Hindlimb muscle (tissue), 1 donor: ENCODE results near the gene GLO1. TPM values are rescaled to one million over a fixed set of nuclear protein-coding genes. Genes with fewer than 3 reads are reported as not detected.
"Not testable (repeated sequence)": the region's sequence is repeated elsewhere in the genome, so short reads cannot be mapped to it uniquely, and the experiment has no call there.

ENCODE experiments used
- DNase-seq: peaks from one replicate; pipeline ENCODE4 v3.0.0-alpha.2; 2013
- polyA plus RNA-seq: library from polyadenylated mRNA; unstranded; fragments of 120-200 nt; gene quantifications from one replicate; pipeline ENCODE4 v1.2.1, GENCODE V29; 2013; ENCODE audit not compliant: insufficient read length

GLO1 gene
- polyA plus RNA-seq, 1 donor = 87.1 TPM

DNA sequence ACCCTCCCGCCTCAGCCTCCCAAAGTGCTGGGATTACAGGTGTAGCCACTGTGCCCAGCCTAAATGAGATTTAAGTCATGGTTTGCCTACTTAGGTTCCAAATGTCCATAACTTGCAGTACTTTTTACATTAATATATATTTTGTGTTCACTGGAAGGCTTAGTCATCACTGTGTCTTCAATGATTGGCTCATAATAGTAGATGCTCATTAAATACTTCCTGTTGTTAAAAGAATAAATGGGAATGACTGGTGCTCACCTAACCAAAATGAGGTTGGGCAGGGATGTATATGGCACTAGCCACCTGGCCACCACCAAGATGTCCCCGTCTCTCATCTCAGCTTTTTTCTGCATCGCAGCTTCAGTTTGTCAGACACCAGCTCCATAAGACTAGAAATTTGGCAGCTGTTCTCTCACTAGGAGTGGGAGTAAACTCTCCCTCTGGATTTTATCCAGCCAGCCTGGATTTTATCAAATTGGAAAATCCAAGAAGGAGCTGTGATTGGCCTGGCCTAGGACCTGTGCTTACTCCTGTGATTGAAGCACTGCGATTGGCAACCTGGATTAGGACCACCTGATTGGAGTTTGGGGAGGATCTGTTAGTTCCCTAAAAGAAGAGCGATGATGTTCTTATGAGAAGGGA lies 1.1 kb upstream of the GLO1 start:
- no peak for DNase-seq

DNA sequence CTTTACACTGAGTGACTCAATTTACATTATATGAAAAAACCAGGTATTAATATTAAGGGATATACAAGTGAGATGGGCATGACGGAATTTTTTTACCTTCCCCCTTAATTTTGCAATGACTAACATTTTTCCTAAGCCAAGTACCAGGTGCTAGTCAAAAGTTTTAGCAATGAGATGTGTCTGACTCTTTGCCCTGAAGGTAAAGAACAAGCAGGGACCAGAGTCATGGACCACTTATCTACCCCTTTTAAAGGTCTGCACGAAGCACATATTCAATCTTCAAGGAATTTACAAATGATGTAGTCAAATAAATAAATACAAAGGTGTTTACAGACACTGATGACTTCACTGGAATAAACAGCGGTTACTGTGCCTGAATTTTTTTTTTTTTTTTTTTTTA lies 1.4 kb downstream of the GLO1 start:
- no peak for DNase-seq

DNA sequence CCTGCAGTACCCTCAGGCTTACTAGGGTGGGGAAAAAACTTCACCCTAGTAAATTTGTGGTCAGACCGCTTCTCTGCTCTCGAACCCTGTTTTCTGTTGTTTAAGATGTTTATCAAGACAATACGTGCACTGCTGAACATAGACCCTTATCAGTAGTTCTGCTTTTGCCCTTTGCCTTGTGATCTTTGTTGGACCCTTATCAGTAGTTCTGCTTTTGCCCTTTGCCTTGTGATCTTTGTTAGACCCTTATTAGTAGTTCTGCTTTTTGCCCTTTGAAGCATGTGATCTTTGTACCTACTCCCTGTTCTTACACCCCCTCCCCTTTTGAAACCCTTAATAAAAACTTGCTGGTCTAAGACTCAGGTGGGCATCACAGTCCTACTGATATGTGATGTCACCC lies 3.2 kb downstream of the GLO1 start:
- not testable (repeated sequence) for DNase-seq

DNA sequence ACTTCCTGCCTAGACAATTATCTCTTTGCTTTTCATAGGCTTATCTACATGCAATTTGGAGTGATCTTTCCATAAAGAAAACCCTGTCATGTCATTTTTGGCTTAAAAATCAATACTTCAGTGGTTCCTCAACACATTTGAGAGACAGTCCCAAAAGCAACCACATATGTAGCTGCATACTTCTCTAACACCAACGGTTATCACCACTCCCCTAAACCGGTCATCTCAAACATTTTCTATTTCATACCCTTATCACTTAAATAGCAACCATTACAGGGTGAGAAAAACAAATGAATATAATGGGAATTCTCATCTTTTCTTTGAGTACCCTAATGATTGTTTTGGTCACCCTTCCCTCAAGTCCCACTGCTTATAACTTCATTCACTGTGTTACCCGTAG lies 5.1 kb downstream of the GLO1 start:
- no peak for DNase-seq

DNA sequence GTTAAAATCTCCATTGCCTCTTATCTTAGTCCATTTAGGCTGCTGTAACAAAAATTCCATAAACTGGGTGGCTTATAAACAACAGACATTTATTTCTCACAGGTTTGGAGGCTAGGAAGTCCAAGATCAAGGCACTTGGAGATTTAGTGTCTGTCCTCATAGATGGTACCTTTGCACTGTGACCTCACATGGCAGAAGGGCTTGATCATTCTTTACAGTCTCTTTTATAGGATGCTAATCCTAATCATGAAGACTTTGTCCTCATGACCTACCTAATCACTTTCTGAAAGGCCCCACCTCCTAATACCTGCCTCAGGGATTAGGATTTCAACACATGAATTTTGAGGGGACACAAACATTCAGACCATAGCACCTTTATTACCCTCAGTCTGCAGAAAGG lies 6.6 kb downstream of the GLO1 start:
- DNase-seq = no peak

DNA sequence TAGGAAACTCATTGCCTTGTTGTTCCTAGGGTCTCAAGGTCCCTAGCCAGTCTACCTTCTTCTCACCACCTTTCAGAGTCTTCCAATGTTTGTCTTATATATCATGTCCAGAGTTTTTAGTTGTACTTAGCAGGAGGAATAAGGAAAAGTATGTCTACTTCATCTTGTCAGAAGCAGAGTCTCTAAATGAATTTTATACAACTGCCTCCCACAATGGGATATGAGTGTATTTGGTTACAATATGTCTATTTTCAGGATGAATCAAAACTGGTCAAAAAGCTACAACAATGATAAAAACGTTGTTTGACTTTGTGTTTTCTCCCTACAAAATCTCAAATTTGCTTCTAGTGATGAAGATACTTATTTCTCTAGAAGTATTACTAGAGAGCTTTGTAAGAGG lies 7.0 kb downstream of the GLO1 start:
- DNase-seq = no peak

DNA sequence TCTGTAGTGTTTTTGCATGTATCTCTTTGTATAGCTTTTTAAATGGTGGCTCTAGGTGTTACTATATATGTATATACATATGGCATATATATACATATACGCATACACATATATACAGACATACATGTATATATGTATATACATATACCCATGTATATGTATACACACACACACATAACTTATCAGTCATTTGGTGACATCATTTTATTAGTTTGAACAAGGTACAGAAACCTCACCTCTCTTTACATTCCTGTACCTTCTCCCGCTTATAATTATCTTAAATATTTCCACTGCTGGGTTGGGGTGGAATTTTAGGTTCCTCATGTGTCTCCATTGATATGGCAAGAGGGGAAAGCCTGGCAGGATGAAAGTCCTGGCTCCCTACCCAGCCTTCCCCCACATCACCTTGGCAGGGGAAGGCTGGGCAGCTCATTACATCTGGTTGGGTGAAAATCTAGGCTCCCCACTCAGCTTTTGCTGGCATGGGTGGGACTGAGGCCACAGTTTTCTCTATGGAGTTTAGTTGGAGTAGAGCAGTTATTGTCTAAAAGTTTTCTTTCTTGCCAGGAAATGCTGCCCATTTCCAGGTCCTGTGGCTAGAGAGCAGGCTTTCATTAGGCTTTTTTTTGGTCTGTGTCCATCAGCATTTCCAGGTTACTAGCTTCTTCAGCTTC lies 7.6 kb downstream of the GLO1 start:
- no peak for DNase-seq

DNA sequence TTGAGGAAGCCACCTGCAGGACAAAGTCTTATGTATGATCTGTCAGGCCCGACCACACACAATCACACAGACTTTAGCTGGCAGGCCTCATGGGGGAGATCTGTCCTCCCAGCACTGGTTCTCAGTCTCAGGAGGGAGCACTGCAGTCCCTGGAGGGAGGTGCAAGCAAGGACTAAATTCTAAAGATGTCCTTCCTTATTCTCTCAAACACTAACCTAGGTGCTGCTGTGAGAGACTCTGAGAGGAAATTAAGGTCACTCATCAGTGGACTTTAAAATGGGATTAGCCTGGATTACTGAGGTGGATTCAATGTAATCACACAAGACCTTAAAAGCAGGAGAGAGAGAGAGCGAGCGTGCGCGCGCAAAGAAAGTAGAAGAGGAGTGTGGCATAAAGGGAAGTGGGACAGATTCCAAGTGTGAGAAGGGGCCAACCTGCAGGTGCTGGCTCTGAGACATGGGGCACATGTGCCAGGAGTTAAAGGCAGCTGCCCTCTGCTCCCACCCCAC lies 14.3 kb downstream of the GLO1 start:
- no peak for DNase-seq

DNA sequence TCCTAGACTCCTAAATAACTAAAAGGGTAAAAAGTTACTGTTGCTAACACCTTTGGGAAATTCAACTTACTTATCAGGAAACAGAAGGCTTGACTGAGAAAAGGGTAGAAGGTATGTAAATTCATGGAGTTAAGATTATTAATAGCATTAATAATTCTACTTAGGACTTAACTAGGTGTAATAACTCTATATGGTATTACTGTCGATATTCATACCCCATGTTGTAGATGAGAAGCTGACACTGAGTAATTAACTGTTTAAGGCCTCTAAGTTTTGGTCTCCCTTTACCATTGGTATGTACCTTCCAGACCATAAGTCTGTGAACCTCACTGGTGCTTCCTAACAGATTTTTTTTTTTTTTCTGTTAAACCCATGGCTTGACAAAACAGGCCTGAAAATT lies 15.4 kb downstream of the GLO1 start:
- no peak for DNase-seq

DNA sequence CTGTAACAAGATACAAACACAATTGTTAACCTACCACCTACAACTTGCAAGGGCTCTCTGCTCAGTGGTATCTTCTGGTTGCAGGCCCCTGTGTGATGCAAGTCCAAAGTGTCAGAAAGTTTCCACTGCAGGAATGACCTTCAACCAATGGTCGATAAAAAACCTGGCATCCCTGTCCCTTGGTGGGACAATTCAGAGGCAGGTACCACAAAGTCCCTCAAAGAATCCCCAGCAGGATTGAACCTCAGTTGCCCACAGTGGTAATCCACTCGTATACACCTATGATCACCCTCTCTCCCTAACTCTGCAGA lies 15.9 kb downstream of the GLO1 start:
- DNase-seq = no peak

DNA sequence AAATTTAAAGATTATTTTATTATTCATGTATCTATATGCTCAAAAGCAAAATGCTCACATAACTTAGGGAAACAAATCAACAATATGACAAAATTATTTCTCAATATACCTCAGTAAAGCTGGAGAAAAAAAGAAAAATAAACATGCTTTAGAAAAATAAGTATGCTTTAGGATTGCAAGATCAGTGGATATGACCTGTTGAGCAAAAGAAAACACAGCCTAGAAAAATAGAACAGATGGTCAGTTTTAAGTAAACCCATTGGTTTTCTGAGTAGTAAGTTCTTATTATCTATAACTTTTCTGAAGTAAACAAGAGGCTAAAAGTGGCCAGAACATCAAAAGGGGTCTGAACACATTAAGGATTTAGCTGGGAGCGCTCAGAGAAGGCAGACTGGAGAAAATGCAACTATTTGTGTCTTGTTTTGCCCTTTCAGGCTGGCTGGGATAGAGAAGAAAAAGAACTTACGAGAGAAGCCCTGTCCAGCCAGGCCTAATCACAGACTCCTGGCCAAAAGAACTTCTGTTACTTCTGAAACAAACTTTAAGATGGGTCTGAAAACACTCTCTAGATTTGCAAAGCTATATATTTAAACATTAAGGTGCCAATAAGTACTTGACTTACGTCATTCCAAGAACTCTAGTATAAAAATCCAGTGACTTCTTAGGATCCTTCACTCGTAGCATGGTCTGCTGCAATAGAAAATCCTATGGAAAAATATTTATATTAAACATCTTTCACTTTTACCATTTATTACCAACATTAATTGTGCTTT lies 16.5 kb downstream of the GLO1 start:
- DNase-seq = no peak

DNA sequence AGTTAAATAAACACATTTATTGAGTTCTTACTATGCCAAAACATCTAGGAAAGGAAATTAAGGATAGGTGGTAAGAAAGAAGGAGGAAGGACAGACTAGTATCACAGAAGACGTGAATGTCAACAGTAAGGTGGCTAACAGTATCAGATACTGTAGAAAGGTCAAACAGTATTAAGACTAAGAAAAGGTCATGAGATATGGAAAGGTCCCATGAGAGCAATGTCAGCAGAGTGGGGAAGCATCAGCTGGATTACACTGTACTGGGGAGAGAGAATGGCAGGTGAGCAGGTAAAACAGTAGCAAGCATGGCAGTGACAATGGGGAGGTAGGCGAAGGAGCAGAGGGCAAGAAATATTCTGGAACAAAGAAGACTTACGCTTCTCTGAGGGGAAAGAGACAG lies 18.0 kb downstream of the GLO1 start:
- DNase-seq = no peak

DNA sequence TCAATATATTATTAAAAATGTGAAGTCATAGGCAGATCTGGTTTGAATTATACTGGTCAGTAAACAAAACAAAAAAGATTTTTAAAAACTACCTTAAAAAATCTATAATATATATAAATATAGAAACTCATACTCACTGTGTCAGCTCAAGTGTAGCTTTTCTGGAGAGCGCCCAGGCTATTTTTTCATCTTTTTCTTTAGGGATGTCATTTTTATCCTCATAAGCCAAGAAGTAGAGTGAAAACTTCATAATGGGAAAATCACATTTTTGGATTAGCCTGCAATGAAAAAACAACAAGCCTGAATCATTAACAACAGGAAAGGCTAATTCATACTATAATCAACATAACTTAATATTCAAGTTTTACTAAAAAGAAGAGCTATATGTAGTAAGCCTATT lies 18.7 kb downstream of the GLO1 start:
- peak; percentile 17 for DNase-seq

DNA sequence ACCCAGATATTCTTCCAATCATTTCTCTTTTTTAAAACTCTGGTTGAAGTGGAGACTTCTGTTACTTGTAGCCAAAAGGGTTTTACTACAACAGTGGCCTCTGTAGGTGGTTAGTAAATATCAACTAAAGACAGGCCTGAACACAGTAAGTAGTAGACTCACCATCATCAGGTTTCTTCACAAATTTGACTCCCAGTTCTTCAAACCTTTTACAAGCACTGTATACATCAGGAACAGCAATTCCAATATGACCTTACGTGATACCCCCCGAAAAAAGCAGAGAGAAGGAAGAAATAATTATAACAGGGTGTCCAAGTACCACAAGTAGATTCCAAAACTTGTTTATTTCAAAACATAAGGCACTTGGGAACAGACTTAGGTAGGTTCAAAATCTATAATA lies 21.1 kb downstream of the GLO1 start:
- no peak for DNase-seq

DNA sequence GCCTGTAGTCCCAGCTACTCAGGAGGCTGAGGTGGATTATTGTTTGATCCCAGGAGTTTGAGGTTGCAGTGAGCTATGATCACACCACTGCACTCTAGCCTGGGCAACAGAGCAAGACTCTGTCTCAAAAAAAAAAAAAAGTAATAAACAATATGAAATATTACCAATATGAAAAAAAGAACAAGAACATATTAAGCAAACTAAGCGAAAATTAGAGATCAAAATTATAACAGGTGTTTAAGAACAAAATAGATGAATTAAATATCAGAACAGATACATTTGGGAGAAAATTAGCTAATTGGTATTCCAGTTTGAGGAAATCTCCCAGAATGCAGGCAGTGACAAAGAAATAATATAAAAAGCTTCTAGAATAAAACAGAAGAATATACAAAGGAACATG lies 23.3 kb downstream of the GLO1 start:
- DNase-seq = no peak

DNA sequence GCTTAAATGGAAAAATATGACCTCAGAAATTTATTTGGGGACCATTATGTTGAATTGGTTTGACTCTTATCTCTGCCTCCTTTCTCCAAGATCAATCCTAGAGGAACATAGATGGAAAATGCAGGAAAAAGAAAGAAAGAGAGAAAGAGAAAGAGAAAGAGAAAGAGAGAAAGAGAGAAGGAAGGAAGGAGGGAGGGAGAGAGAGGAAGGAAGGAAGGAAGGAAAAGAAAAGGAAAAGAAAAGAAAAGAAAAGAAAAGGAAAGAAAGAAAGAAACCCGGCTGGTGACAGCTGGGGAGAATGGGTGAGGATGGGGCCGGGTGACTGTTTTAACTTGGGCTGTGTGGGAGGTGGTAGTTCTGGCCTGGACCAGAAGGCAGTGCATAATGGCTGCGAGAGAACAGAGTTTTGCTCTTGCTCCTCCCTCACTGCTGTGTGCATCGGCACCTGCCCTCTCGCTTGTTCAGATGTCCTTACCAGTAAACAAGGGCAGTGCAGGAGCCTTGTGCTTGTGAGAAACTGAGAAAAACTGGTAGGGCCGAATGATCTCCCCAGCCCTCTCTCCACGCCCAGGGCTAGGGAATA lies 24.7 kb downstream of the GLO1 start:
- DNase-seq = no peak

DNA sequence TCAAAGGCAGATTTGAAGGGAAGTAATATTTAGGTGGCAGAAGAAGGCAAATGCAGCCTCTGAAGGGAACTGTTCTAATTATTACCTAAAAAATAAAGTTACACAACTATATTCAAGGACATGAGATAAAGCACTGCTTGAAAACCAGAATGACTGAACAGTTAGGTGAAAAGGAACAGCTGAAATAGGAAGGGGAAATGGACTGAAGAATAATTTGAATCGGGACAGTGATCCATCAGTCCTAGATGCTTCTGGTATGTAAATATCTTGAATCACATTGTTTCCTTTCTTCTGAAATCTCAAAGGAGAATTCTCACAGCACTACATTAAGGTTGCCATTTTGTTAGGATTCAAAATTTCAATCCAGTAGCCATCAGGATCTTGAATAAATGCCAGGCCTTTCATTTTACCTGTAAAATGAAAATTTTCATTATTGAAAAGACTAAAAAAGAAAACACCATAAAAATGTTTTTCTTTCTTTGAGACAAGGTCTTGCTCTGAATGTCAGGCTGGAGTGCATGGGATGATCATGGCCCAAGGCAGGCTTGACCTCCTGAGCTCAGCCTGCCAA lies 25.9 kb downstream of the GLO1 start:
- no peak for DNase-seq

DNA sequence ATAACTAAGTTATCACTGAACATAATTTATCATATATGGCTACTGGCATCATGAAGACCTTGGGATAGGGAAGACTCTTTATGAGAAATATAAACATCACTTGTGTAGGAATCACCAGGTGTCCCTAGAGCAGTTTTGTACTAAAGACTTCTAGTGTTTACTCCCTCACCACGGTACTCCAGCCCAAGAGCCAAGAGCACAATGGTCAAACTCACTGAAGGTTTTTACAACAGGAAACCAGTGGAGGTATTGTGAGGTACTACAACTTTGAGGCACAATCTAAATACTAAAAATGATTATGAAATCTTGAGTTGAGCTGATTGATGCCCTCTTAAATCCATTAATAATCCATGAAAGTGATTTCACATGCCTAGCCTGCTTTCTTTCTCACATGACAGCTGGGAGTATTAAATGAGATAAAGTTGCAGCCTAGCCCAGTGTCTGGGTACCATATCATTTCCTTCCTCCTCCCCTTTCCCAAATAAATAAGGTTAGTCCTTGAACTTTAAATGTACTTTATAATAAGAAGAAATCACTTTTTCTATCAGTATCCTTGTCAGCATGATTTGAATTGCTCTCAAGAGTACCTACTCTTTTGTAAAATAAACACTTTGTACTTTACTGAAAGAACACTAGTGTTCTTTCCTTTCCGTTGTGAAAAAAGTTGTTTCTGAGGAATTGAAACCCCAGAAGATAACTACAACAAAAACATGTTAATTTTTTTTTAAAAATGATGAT lies 26.5 kb downstream of the GLO1 start:
- no peak for DNase-seq

DNA sequence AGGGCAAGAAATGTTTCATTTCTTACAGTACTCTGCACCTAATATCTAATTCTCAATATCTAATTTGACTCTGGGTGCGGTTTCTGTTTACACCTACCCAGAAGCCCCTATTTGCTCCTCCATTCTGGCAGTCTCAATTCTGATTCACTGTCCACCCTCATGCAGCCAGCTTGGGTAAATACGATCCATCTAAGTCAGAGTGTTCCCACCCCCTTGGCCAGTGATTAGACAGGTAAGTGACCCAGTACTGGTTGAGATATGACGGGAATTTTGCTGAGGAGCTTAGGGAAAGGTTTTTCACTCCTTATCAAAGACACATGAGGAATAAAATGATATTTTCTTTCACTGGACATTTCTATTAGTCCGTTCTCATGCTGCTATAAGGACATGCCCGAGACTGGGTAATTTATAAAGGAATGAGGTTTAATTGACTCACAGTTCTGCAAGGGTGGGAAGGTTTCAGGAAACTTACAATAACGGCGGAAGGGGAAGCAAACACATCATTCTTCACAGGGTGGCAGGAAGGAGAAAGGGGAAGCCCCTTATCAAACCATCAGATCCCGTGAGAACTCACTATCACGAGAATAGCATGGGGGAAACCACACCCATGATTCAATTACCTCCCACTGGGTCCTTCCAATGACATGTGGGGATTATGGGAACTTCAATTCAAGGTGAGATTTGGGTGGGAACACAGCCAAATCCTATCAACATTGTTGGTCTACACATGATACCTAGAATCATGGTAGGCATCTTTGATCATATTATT lies 29.4 kb downstream of the GLO1 start:
- no peak for DNase-seq

DNA sequence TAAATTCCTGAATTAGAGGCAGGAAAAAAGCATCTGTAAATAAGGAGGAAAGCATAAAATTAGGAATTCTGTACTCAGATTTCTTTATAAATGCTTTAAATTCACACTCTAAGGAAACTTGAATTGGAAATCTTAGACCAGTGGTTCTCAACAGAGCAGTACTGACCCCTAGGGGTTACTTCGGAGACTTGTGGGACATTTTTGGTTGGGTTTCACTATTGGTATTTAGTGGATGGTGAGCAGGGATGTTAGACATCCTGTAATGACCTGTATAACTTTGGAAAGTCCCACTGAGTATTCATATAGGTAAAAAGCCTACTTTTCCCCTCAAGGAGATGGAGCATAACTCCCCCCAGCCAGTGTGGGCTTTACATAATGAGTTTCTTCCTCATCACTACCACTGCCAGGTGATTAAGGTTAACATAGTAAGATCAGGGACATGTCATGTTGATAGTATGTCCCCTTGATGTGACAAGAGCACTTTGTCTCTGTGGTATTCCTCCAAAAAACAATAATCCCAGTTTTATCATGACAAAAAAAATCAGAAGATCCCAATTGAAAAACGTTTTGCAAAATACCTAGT lies 31.0 kb downstream of the GLO1 start:
- DNase-seq = peak; percentile 25
